ENCODE measurements around the gene ACIN1.

ACIN1 gene

DNA sequence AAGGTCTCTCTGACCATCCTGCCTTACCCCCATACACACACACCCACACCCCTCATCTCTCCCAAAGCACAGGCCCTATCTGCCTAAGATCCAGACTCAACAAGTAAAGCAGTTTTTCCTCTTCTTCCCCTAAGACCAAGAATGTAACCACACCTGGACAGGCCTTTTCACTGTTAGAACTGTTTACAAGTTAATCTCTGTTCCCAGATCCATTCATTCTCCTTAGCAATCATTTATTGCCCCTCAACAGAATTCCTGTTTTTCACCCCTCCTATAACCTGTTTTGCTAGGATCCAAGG, 11.8 kb upstream of the ACIN1 start:
- DNase-seq (ENCODE audit: low read depth) = no peak
- TF ChIP-seq CTCF (conservative IDR thresholded peaks at IDR 0.05; ENCODE audit: control insufficient read depth, insufficient read depth, low read depth, low read length) = no peak
- no peak overlapping the region for H3K4me3 ChIP-seq (ENCODE audit: control insufficient read depth, low read depth, low read length)

DNA sequence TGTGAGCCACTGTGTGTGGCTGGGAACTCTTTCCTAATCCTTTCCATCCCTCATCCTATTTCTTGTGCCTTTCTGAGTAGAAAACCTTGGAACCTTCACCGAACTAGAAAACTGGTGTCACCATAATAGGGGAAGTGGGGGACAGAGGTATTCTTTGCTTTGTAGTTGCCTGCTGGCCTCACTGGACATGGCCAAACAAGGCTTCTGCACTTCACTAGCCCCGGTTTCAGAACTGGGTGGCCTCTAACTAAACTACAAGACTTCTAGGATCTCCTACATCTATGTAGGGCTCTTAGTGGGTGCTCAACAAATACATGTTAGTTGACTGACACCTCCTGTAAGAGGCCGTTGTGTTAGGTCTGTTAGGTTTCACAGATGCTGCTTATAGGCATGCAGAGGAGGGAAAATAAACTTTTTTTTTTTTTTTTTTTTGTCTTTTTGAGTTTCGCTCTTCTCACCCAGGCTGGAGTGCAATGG, 10.4 kb upstream of the ACIN1 start:
- TF ChIP-seq CTCF (conservative IDR thresholded peaks at IDR 0.05; ENCODE audit: control insufficient read depth, insufficient read depth, low read depth, low read length) = no peak
- H3K4me3 ChIP-seq (ENCODE audit: control insufficient read depth, low read depth, low read length) = no peak overlapping the region
- no peak for DNase-seq (ENCODE audit: low read depth)

GRCh38 chr14:23104591-23105347, 9.8 kb upstream of the ACIN1 start, which contains the start of gene CIROP:
TSS of gene CIROP (minus strand) at chr14:23104989. CDS start at chr14:23104920, 69 bp downstream.
- no peak for TF ChIP-seq CTCF (conservative IDR thresholded peaks at IDR 0.05; ENCODE audit: control insufficient read depth, insufficient read depth, low read depth, low read length)
- DNase-seq (ENCODE audit: low read depth) = no peak
- no peak within 1 kb of the TSS for H3K4me3 ChIP-seq (ENCODE audit: control insufficient read depth, low read depth, low read length)

DNA sequence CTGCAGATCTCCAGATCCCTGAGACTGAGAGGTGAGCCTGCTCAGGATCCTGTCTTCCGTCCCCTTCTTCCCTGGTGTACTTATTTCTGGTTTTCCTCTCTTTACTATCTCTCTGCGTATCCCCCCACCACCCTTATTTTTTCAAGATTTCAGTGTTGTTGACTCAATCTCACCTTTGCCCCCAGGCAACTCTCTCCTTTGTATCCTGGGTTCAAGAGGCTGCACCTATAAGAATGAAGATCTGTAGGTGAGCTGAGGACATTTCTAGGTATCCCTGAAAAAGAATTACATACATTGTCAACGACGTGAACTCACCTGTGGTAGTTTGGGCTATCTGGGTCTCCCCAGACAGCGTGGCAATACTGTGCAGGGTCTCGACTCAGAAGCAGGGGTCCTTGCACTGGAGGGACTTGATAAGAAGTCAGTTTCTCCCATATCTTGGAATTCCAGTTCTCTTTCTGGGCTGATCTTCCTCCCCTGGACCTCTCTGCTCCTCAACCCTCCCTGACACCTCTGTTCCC, 9.2 kb upstream of the ACIN1 start:
- TF ChIP-seq CTCF (conservative IDR thresholded peaks at IDR 0.05; ENCODE audit: control insufficient read depth, insufficient read depth, low read depth, low read length) = no peak
- H3K4me3 ChIP-seq (ENCODE audit: control insufficient read depth, low read depth, low read length) = no peak overlapping the region
- DNase-seq (ENCODE audit: low read depth) = no peak

GRCh38 chr14:23103581-23103980, 8.6 kb upstream of the ACIN1 start:
- H3K4me3 ChIP-seq (ENCODE audit: control insufficient read depth, low read depth, low read length) = no peak overlapping the region
- no peak for DNase-seq (ENCODE audit: low read depth)
- no peak for TF ChIP-seq CTCF (conservative IDR thresholded peaks at IDR 0.05; ENCODE audit: control insufficient read depth, insufficient read depth, low read depth, low read length)

DNA sequence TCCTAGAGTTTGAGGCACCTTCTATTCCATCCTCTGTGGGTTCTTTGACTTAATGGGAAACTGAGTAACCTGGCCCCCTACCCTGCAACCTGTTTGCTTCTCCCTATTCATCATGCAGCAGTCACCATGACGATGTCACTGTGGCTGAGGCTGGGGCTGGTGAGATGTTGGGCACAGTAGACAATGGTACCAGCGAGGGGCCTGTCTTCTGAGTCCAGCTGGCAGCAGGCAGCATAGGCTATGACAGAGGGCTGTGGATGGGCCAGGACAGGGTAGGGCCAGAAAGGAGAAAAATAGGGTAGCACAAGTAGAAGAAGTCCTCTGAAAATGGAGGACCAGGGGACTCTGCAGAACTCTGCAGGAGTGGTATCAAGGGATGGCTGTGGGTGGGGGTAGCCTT, 7.9 kb upstream of the ACIN1 start:
- no peak for DNase-seq (ENCODE audit: low read depth)
- H3K4me3 ChIP-seq (ENCODE audit: control insufficient read depth, low read depth, low read length) = no peak overlapping the region
- TF ChIP-seq CTCF (conservative IDR thresholded peaks at IDR 0.05; ENCODE audit: control insufficient read depth, insufficient read depth, low read depth, low read length) = no peak

Measured in fibroblast of mammary gland (primary cell).